NCI-H2029 treated with DMSO at 0.1 percent for 48 hours (cell line): ENCODE measurements around the gene TRIM49D1.
"Not testable (repeated sequence)": the region's sequence is repeated elsewhere in the genome, so short reads cannot be mapped to it uniquely, and the experiment has no call there.

Experiments used
- DNase-seq: peaks from one replicate; lab custom pipeline; 2025; lab: John Stamatoyannopoulos, UW

TRIM49D1 gene, protein sequence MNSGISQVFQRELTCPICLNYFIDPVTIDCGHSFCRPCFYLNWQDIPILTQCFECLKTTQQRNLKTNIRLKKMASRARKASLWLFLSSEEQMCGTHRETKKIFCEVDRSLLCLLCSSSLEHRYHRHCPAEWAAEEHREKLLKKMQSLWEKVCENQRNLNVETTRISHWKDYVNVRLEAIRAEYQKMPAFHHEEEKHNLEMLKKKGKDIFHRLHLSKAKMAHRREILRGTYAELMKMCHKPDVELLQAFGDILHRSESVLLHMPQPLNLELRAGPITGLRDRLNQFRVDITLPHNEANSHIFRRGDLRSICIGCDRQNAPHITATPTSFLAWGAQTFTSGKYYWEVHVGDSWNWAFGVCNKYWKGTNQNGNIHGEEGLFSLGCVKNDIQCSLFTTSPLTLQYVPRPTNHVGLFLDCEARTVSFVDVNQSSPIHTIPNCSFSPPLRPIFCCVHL

DNA sequence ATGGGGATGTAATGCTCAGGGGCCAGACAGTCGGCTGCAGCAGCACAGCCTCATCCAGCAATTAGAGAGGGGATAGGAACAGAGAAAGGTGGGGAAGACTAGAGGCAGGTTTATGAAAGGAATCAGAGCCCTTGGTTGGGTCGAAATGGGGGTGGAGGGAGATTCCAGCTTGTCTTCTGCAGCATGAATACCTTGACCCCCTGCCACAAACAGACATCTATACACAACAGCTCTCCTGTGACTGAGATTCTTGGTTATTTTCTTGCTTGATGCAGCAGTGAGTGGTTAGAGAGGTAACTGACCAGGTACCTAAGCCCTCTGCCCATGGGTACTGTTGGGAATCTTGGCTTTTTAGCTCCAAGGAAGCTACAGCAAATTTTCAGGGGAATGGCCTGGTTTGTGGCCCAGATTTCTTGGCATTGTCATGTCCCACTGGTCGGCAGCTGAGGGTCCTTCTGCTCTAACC lies at the start of gene TRIM49D1:
TRIM49D1 (minus strand) TSS at position 51 of the 466 bp plus-strand sequence. CDS start 4,535 bp downstream, outside the sequence.
- no peak for DNase-seq

DNA sequence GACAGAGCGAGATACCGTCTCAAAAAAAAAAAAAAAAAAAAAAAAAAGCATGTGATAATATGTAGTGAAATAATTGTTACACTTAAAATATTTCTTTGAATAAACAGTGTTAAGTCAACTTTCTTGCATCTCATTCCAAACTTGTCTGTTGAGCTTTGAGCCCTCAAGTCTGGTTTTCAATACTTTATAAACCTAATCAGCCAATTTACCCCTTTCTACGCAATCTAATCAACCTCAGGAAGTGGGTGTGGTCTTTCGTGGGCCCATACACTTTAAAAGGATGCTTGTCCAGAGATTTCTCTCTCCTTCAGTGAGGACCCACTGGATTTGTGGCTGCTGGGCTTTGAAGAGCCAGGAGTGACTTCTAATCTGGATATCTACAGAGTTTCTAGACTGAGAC lies 43.7 kb upstream of the TRIM49D1 start, which contains the start of gene TRIM64:
TRIM64 (plus strand) TSS at position 301 of the 400 bp plus-strand sequence. CDS start 2,467 bp downstream, outside the sequence.
- not testable (repeated sequence) for DNase-seq

DNA sequence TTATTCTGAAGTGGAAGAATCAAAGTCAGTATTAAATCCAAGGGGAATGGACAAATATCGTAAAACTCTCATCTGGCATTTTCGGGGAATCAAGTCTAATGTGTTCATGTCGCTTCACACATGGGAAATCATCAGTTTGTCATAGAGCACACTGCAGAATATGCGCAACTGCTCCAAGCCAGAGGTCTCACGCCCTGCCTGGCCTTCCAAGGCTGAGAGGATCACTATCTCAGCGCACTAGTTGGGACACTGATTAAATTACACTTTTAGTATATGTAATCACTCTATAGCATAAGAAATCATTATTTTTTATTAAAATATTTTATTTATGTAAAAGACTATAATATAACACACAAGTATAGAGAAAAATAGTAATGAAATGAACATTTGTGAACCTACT lies 38.8 kb upstream of the TRIM49D1 start:
- not testable (repeated sequence) for DNase-seq

DNA sequence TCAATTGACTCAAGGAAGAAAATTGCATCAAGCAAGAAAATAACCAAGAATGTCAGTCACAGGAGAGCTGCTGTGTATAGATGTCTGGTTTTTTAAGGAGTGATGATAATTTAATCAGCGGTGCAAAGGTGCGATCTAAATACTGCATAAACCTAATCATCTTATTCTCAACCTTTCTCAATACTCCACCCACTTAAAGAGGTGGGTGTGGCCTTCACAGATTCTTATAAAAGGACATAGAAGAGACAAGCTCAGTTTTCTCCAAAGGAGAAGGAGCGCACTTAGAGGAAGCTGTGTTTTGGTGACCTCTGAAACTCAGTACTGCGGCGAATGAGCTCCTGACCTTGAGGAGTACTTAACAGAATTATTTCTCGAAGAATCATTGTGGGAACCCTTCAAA lies 1.7 kb upstream of the TRIM49D1 start, which contains the start of gene TRIM49D2:
TRIM49D2 (plus strand) TSS at position 301 of the 400 bp plus-strand sequence. CDS start 2,698 bp downstream, outside the sequence.
- not testable (repeated sequence) for DNase-seq

DNA sequence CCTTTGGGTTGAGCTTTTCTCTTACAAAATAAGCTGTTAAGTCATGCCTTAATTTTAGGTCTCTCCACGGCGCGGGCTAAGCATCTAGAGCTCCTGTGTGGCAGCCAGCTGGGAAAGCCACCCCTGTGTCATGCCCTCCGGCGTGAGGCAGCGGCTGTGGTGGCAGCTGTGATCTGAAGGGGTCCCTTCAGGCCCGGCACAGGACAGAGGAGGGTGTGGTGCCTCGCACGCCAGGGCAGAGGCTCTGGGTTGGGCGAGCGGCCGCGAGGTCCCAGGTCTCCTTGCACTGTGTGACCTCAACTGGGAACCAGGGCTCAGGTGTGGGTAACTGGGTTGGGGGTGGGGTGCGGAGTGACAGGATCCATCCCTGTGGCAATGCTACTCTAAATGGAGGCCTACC lies 21.2 kb downstream of the TRIM49D1 start:
- DNase-seq, result not testable (repeated sequence)

DNA sequence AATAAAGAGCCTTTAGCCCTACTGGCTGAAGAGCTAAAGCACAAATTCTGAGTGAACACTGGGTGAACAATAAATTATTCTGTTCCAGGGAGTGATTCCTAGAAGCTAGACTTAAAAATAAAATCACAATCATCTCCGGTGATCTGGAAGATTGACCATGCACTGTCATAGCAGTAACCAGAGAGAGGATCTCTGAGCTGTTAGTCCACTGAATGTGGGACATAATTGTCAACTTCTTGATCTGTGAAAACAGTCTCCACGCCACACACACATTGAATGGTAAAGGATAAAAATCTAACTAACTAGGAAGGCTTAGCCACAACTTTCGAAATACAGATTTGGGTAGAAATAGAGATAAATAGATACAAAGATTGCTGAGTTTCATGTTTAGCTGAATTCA lies 28.8 kb downstream of the TRIM49D1 start:
- not testable (repeated sequence) for DNase-seq

DNA sequence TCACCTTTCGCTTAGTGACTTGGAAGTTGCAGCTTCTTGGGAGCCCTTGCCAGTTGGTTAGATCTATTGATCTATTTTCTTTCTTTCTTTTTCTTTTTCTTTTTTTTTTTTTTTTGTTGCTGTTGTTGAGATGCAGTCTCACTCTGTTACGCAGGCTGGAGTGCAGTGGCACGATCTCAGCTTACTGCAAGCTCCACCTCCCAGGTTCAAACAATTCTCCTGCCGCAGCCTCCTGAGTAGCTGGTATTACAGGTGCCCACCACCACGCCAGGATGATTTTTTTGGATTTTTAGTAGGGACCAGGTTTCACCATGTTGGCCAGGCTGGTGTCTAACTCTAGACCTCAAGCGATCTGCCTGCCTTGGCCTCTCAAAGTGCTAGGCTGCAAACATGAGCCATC lies 44.5 kb downstream of the TRIM49D1 start:
- not testable (repeated sequence) for DNase-seq

DNA sequence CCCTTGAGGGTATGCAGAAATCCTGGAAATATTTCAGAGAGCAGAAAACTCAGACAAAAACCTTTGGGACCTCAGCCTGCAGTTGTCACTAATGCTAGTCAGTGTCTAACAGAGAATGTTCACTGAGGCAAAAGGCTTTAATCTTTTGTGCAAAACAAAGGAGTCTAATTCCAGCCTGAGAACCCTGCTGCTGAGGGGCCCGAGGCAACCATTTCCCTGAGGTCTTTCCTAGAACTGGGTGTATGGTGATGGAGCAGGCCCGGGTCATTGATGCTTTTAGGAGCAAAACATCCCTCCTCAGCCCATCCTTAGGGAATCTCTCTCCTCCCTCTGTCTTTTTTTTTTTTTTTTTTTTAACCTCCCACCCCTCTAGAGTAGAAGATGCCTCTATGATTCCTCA lies 49.5 kb downstream of the TRIM49D1 start:
- DNase-seq, result not testable (repeated sequence)

DNA sequence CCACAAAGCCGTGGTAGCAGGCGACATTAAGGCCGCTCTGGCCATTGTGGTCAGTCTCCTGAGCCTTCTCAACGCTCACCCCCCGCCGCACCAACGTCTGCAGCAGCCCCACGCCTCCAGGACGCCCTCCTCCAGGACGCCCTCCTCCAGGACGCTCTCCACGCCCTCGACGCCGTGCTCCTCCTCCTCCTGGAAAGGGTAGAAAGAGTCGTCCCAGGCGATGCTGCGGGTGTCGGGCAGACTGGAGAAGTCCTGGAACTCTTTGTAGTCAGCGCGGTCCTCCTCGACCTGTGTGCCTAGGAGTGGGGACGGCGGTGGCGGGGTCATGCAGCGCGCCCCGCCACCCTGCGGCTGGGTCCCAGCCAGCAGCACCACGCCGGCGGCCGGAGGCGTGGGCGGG lies 56.8 kb downstream of the TRIM49D1 start:
- DNase-seq, result not testable (repeated sequence)

DNA sequence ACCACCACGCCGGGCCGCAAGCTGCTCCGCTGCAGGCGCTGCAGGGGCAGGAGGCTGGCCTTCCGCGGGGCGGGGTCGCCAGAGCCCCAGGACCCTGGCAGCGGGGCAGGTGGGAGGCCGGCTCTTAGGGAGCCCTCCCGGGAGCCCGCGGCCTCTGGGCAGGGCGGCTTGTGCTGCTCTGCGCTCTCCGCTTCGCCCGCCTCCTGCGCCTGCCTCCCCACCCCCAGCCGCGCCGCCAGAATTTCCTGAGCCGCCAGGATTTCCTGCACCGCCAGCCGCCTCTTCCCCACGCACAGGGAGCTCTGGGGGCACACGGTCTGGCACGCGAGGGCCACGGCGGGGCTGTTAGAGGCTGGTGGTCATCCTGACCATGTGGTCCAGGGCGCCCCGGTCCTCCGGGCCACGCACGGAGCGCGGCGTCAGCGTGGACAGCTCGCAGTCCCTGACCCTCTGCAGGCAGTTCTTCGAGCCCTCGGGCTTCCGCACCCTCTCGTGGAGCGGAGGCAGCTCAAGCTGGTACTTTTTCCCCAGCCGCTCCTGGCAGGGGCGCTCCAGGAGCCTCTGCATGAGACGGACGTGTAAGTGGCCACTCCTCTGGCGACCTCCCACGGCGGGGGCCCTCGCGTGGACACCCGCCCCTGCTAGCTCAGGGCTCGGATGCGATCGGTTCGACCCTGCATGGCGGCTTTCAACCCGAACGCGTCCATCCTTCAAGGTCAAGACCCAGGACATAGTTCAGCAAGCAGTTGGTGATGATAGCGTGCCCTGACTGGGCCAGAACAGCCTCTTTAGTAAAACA lies 57.9 kb downstream of the TRIM49D1 start:
- not testable (repeated sequence) for DNase-seq
